HTR-8/SVneo (cell line): Measurements from ENCODE around the gene RLN2.

Source experiments
- DNase-seq: peaks from one replicate; pipeline ENCODE4 v3.0.0; 2011; ENCODE audit warnings: low spot score, mixed read lengths; ENCODE audit not compliant: insufficient read length
- FAIRE-seq: peaks from 2 replicates; lab custom pipeline; 2011; peaks lifted over from hg19 to GRCh38; lab: Jason Lieb, UNC

The RLN2 gene

DNA sequence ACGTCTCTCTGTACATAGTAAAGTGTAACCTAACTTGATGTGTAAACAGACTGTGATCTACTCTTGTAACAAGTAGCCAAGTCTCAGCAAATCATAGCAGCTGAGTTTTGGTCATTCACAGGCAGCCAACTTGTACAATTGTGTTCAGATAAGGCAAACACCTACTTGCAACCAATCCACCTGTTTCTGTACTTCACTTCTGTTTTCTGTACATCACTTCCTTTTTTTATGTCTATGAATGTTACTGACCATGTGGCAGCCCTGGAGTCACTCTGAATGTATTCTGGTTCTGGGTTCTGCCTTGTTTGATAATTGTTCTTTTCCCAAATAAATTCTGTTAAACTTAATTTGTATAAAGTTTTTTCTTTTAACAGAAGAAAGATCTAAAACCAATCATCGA is 26.0 kb downstream of the RLN2 start:
- no peak for FAIRE-seq
- no peak for DNase-seq

DNA sequence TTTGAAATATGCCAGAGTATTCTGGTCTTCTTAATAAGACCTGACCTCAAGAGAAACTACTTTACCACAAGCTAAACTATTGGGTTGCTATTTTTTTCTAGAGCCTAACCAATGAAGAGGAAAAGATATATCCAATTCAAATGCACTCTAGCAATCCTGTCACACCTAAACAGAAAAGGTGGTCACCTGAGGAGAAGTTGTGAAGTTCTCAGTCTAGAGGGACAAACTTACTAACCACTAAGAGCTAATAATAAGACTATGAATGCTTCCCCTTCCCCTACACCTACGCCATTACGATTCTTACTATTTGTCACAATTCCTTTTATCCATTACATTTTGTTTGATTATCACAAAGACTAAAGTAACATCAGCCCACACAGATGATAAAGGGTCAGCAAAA is 29.7 kb downstream of the RLN2 start:
- FAIRE-seq (no peak), DNase-seq (no peak)

DNA sequence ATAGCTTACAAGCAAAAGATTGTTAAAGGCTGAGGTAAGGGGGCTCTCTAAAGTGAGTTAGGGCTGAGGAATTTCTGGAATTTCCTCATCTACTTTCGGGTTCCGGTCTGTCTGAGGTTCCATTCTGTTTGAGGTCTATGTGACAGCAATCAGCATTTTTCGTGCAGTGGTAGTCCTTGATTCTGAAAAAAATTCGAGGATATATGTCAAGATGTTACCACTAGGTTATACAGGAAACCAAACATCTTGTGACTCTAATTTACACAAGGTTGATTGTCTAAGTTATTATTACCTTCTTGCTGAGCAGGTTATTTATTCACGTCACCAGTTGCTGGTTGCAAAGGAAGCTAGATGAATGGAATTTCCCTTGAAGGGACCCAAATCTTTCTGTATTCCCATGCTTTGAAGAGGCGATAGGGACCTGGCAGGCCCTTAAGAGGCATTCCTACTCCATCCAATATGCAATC is 35.2 kb downstream of the RLN2 start:
- FAIRE-seq (no peak), DNase-seq (peak; percentile 66)

DNA sequence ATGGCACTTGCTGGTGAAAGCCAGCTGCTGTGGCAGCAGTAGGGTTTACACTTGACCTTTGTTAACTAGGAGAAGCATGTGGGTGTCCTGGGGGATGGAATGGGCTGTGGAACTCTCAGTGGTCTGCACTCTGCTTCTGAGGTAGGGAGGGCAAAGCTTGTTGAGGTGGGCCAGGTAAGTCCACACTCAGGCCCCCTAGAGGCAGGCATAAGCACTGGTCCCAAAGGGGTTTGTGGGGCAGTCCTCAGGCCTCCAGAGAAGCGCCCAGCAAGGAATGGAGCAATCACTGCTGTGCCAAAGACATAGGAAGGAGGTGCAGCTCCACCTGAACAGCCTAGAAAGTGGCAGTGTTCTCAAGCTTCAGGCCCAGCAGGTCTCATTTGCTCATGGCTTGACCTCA is 38.6 kb downstream of the RLN2 start:
- no peak for DNase-seq
- FAIRE-seq, result no peak

DNA sequence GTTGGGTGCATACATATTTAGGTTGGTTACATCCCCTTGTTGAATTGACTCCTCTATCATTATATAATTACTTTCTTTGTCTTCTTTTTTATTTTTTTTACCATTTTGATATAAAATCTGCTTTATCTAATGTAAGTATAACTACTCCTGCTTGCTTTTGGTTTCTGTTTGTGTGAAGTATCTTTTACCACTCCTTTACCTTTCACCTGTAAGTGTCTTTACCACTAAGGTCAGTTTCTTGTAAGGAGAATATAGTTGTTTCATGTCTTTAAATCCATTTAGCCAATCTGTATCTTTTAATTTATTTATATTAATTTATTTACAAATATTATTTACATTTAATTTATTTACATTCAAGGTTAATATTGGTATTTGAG is 40.3 kb downstream of the RLN2 start:
- no peak for DNase-seq
- no peak for FAIRE-seq

DNA sequence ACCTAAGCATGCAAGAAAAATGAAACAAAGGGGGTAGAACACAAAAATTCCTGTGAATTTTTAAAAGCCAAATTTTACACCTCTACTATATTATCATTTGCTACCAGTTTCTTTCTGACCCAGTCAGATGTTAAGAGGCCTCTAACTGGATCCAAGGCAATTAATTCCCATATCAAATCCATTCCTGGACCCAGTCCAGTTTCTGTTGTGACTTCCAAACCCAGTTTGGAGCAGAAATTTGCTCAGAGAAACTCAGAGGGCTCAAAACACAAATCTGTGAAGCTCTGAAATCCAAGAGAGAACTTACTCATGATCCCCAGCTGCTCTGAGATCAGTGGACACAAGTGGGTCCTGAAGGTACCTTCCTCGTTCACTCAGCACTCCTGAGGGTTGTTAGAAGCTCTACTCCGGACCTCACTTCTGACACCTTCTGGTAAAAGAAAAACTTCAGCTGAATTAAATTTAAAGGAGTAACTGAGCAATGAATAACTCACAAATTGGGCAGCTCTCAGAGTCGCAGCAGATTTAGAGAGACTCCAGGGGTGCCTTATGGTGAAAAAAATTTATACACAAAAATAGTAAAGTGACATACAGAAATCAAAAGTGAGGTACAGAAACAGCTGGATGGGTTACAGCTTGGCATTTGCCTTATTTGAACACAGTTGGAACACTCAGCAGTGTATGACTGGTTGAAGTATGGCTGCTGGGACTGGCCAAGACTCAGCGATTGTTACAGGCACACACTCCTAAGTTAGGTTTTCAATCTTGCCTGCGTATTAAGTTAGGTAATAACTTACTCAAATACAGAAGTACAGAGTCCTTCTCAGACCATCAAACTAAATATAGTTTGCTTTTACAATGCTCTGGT is 40.9 kb downstream of the RLN2 start:
- FAIRE-seq, result no peak
- DNase-seq, result no peak
